ENCODE measurements around the gene ARFGAP1. TPM values are rescaled to one million over a fixed set of nuclear protein-coding genes. Genes with fewer than 3 reads are reported as not detected.
"Not testable (repeated sequence)": the region's sequence is repeated elsewhere in the genome, so short reads cannot be mapped to it uniquely, and the experiment has no call there.

Gene ARFGAP1
- total RNA-seq, 1 experiment from 2014 or later: 88.0 TPM

DNA sequence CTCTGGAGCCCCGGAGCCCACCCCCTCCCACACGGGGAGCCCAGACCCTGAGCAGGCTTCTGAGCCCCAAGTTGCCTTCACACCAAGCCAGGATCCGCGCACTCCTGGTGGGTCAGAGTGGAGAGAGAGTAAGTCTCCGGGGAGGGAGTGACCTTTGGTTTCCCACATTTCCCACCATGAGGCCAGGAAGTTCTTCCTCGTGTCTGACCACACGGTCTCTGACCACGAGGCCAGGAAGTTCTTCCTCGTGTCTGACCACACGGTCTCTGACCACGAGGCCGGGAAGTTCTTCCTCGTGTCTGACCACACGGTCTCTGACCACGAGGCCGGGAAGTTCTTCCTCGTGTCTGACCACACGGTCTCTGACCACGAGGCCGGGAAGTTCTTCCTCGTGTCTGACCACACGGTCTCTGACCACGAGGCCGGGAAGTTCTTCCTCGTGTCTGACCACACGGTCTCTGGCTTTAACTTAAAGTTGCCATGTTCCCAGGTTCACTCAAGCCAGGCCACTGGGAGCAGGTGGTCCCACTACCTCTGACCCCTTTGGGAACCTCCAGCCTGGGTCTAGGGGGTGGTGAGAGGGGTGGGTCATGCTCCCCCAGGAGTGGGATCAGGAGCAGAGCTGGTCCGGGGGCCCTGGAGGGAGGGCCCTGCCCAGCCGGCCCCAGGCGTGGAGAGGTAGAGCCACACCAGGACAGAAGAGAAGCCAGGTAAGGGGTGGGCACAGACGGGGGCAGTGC is 33.5 kb downstream of the ARFGAP1 start:
- not testable (repeated sequence) for H3K4me3 ChIP-seq (ENCODE audit: insufficient read depth, low read depth, low read length); H3K36me3 ChIP-seq (replicated peaks; ENCODE audit: control insufficient read depth, insufficient read depth, low read length); H3K27me3 ChIP-seq (ENCODE audit: control insufficient read depth, insufficient read depth, low read length); DNase-seq

DNA sequence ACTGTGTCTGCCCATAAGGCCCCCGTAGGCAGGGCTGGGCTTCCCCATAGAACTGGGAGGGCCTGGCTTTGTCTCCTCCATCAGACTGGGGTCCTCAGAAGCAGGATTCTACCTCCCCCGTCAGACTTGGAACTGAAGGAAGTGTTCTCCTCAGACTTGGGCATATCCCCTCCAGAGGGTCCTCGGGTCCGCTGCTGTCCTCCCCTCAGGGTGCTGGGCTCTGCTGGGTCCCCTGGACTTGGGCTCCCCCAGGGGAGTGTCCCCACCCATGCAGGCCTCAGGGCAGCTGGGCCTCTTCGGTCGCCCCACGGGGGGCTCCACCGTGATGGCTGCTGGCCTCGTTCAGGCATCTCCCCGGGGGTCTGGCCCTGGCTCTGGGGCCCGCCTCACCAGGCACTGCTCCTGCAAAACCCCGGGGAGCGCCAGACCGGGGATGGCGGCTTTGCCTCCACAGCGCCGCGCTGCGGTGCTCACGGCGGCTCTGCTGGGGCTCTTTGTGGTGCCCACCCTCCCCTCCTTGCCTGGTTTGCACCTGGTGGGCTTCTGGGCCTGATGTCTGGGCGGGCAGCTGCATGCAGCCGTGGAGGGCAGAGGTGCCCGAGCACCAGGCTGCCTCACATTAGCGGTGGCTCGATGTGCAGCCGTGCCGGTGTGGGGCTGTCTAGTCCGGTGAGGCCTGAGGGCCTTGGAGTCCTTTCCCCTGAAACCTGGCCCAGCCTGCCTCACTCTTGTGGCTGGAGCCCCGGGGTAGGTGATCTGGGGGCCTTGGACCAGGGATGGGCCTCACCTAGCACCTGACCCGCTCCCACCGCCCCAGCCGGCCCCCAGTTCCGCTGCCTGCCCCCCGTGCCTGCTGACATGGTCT is 34.3 kb downstream of the ARFGAP1 start:
- DNase-seq: no peak
- Histone ChIP-seq H3K4me3 (ENCODE audit: insufficient read depth, low read depth, low read length) (no peak overlapping the region), H3K27me3 (ENCODE audit: control insufficient read depth, insufficient read depth, low read length) (no peaks in the 10 kb centered on the region), H3K36me3 (replicated peaks; ENCODE audit: control insufficient read depth, insufficient read depth, low read length) (no peaks in the 10 kb centered on the region)

DNA sequence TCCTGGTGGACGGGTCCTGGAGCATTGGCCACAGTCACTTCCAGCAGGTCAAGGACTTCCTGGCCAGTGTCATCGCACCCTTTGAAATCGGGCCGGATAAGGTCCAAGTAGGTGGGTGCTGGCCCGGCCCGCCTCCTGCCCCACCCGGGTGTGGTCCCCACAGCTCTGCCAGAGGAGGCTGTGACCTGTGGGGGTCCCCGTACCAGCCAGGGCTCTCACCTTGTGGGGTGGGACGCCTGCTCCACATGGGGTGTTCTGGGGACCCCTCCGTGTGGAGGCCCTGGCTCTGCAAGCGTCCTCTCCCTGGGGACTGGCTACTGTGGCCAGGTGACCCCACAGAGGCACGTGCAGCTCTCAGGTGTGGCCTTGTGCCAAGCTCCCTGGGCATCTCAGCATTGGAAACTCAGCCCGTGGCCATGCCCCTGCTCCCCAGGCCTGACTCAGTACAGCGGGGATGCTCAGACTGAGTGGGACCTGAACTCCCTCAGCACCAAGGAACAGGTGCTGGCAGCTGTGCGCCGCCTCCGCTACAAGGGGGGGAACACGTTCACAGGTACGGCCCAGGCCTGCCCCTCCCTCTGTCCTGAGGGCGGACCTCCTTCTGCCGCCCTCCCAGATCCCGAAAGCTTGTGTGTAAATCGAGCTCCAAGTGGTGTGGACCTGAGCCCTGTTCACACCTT is 35.1 kb downstream of the ARFGAP1 start:
- H3K4me3 ChIP-seq (ENCODE audit: insufficient read depth, low read depth, low read length): no peak overlapping the region
- H3K27me3 ChIP-seq (ENCODE audit: control insufficient read depth, insufficient read depth, low read length): no peaks in the 10 kb centered on the region
- H3K36me3 ChIP-seq (replicated peaks; ENCODE audit: control insufficient read depth, insufficient read depth, low read length): no peaks in the 10 kb centered on the region
- no peak for DNase-seq

DNA sequence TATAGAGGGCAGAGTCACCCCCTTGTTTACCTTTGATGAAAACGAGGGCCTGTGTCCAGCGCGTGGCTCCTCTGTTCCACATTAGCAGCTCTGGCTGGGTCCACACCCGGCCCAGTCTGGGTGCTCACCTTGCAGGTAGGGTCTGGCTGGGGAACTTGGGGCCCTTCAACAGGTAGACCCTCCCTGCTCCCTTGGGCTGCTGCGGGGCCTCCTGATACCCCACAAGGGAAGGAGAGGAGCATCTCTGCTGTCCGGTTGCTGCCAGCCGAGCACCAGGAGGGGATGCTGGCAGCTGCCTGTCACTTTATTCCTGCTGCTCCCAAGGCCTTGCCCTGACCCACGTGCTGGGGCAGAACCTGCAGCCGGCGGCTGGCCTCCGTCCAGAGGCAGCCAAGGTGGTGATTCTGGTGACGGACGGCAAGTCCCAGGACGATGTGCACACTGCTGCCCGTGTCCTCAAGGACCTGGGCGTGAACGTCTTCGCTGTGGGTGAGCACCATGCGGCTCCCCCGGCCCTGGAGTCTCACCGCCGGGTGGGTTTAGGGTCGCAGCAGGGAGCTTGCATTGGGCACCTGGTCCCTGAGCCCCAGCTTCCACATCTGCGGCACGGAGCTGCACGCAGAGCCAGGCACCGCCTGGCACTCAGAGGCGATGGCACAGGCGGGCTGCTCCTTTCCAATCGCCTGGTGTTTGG is 35.8 kb downstream of the ARFGAP1 start:
- Histone ChIP-seq H3K36me3 (replicated peaks; ENCODE audit: control insufficient read depth, insufficient read depth, low read length) (no peaks in the 10 kb centered on the region), H3K27me3 (ENCODE audit: control insufficient read depth, insufficient read depth, low read length) (no peaks in the 10 kb centered on the region), H3K4me3 (ENCODE audit: insufficient read depth, low read depth, low read length) (no peak overlapping the region)
- no peak for DNase-seq

DNA sequence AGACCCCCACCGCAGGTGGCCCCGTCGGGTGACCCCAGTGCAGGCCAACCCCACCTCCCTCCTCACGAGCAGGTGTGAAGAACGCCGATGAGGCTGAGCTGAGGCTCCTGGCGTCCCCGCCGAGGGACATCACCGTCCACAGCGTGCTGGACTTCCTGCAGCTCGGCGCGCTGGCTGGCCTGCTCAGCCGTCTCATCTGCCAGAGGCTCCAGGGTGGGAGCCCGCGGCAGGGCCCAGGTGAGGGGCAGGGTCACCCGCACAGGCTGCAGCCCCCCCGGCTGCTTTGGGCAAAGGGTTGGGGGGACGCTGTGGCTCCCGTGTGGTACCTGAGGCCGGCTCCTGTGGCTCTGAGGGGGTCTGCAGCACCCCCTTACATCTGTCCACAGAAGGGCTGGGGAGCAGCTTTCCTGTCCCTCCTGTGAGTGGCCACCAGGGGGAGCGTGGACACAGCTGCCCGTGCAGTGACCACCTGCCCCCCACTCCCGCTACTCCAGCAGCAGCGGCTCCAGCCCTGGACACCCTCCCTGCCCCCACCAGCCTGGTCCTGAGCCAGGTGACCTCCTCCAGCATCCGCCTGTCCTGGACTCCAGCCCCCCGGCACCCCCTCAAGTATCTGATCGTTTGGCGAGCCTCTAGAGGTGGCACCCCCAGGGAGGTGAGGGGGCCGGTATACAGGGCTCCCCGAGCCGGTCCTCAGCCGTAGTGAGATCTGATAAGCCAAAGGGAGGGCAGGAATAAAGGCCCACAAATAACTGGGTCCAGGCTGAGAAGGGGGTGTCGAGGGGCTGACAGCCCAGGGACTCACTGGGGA is 36.9 kb downstream of the ARFGAP1 start:
- DNase-seq: peak; percentile 97
- no peak overlapping the region for H3K4me3 ChIP-seq (ENCODE audit: insufficient read depth, low read depth, low read length)
- H3K27me3 ChIP-seq (ENCODE audit: control insufficient read depth, insufficient read depth, low read length): no peaks in the 10 kb centered on the region
- no peaks in the 10 kb centered on the region for H3K36me3 ChIP-seq (replicated peaks; ENCODE audit: control insufficient read depth, insufficient read depth, low read length)

DNA sequence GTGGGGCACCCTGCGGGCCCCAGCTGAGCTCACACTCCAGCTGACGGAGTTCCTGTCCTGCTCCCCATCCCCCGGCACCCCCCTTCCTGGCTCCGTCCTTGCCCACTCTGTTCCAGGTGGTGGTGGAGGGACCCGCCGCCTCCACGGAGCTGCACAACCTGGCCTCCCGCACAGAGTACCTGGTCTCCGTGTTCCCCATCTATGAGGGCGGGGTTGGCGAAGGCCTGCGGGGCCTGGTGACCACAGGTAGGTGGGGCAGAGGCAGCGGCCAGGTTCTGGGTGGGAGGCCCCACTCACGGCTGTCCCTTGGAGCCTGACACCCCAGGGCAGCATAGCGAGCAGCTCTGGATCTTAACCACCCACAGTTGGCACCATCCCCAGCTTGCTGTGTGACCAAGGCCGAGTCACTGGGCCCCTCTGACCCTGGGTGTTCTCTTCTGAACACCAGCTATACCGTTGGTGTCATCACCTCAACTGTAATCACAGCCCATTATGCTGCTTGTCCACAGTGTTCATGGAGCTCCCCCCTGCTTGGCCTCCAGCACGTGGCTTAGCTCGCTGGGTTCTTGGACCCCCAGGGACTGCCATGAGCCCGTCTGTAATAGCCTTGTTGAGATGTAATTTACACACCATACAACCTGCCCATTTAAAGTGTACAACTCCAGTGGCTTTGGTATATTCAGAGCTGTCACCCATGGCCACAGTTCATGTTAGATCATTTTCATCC is 37.8 kb downstream of the ARFGAP1 start:
- Histone ChIP-seq H3K36me3 (replicated peaks; ENCODE audit: control insufficient read depth, insufficient read depth, low read length) (no peaks in the 10 kb centered on the region), H3K4me3 (ENCODE audit: insufficient read depth, low read depth, low read length) (no peak overlapping the region), H3K27me3 (ENCODE audit: control insufficient read depth, insufficient read depth, low read length) (no peaks in the 10 kb centered on the region)
- no peak for DNase-seq

DNA sequence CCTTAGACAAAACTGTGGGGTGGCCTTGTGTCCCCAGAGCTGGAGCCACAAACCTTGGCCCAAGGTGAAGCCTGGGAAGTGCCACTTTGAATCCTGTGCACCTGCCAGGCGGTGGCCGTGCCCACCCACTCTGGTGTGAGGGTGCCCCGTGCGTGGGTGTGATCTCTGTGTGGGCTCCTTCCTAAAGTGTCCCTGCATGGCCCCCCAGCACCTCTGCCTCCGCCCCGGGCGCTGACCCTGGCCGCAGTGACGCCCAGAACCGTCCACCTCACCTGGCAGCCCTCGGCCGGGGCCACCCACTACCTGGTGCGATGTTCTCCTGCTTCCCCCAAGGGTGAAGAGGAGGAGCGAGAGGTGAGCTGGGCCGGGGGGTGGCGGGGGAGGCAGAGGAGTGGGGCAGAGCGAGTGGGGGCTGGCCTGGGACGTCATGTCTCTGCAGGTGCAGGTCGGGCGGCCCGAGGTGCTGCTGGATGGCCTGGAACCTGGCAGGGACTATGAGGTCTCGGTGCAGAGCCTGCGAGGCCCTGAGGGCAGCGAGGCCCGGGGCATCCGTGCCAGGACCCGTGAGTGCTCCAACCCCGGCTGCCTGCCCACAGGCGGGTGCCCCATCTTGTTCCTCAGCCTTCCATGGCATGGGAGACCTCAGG is 38.7 kb downstream of the ARFGAP1 start:
- Histone ChIP-seq H3K4me3 (ENCODE audit: insufficient read depth, low read depth, low read length) (no peak overlapping the region), H3K27me3 (ENCODE audit: control insufficient read depth, insufficient read depth, low read length) (no peaks in the 10 kb centered on the region), H3K36me3 (replicated peaks; ENCODE audit: control insufficient read depth, insufficient read depth, low read length) (no peaks in the 10 kb centered on the region)
- no peak for DNase-seq

DNA sequence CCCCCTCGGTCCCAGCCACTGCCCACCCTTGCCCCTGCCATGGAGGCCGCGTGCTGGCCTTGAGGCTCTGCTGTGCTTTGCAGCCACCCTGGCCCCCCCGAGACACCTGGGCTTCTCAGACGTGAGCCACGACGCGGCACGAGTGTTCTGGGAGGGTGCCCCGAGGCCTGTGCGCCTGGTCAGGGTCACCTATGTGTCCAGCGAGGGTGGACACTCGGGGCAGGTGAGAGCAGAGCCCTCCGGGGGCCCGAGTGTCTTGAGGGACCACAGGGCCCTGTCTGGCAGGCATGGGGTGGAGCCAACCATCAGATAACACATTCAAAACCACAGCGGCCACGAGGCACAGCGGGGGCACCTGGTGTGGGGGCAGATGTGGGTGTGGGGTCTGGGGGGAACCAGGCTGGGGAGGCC is 39.2 kb downstream of the ARFGAP1 start:
- no peaks in the 10 kb centered on the region for H3K27me3 ChIP-seq (ENCODE audit: control insufficient read depth, insufficient read depth, low read length)
- no peak overlapping the region for H3K4me3 ChIP-seq (ENCODE audit: insufficient read depth, low read depth, low read length)
- H3K36me3 ChIP-seq (replicated peaks; ENCODE audit: control insufficient read depth, insufficient read depth, low read length): no peaks in the 10 kb centered on the region
- no peak for DNase-seq

DNA sequence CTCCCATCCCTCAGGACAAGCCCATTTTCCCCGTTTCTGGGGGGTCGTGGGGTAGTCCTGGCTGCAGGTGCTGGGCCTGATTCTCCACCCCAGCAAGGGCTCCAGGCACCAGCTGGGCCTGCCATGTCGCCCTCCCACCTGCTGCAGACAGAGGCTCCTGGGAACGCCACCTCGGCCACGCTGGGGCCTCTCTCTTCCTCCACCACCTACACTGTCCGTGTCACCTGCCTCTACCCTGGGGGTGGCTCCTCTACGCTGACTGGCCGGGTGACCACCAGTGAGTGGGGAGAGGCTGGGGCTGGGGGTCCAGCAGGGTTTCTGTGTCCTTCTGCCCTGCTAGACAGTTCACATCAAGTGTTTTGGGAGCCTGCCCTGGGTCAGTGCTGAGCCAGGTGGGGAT is 39.7 kb downstream of the ARFGAP1 start:
- H3K27me3 ChIP-seq (ENCODE audit: control insufficient read depth, insufficient read depth, low read length): no peaks in the 10 kb centered on the region
- no peaks in the 10 kb centered on the region for H3K36me3 ChIP-seq (replicated peaks; ENCODE audit: control insufficient read depth, insufficient read depth, low read length)
- no peak for DNase-seq
- H3K4me3 ChIP-seq (ENCODE audit: insufficient read depth, low read depth, low read length): no peak overlapping the region

DNA sequence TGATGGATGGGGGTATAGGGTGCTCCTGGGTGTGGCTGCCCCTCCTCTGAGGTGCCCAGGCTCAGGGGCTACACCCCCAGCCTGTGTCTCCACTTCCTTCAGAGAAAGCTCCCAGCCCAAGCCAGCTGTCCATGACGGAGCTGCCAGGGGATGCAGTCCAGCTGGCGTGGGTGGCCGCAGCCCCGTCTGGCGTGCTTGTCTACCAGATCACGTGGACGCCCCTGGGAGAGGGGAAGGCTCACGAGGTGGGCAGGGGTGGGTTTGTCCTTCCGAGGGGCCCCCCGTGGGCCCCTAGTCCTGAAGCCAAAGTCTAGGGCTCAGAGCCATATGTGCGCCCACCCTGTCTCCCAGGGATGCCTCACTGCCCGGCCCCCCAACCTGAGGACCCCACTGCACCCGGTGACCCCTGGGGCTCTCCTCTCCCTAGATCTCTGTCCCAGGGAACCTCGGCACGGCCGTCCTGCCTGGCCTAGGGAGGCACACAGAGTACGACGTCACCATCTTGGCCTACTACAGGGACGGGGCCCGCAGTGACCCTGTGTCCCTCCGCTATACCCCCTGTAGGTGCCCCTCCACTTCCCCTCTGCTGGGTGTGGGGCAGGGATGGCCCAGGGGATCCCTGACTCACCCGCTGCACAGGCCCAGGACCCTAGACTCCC is 40.2 kb downstream of the ARFGAP1 start:
- Histone ChIP-seq H3K4me3 (ENCODE audit: insufficient read depth, low read depth, low read length) (no peak overlapping the region), H3K27me3 (ENCODE audit: control insufficient read depth, insufficient read depth, low read length) (no peaks in the 10 kb centered on the region), H3K36me3 (replicated peaks; ENCODE audit: control insufficient read depth, insufficient read depth, low read length) (no peaks in the 10 kb centered on the region)
- no peak for DNase-seq

DNA sequence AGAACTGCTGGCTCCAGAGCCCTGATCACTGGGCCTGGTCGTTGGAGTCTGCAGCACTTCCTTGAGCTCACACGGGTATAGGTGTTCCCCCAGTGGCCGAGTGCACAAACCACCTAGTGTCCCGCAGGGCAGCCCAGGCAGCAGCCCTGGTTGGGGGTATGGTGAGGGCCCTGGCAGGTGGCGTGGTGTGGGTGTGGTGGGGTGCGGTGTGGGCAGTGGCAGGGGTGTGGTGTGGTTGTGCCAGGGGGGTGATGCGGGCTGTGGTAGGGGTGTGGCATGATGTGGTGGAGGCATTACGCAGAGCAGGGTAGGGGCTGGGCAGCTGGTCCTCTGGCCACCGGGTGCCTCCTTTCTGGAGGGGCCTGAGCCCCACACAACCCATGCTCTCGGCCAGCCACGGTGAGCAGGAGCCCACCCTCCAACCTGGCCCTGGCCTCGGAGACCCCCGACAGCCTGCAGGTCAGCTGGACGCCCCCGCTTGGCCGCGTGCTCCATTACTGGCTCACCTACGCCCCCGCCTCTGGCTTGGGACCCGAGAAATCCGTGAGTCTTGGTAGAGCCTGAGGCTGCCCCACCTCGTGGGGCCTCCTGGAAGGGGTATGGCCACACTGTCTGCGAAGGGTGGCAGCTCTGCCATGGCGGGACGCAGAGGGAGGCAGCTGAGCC is 40.9 kb downstream of the ARFGAP1 start:
- DNase-seq: no peak

DNA sequence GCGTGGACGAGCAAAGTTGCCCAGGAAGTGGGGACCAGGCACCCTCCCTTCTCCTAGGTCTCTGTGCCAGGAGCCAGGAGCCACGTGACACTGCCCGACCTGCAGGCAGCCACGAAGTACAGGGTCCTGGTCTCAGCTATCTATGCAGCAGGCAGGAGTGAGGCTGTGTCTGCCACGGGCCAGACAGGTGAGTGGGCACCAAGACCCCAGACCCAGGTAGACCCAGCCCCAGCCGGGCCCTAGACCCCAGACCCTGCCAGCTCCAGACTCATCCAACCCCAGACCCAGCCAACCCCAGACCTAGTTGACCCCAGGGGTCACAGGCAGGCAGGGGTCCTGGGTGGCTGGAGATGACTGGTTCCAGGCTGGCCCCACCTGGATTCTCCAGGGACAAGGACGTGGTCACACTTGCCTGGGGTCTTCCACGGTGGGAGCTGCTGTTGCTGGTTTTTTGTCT is 41.4 kb downstream of the ARFGAP1 start:
- no peak for DNase-seq
- Histone ChIP-seq H3K36me3 (replicated peaks; ENCODE audit: control insufficient read depth, insufficient read depth, low read length) (no peaks in the 10 kb centered on the region), H3K27me3 (ENCODE audit: control insufficient read depth, insufficient read depth, low read length) (no peaks in the 10 kb centered on the region), H3K4me3 (ENCODE audit: insufficient read depth, low read depth, low read length) (no peak overlapping the region)

More for the DNA sequence above, 40.9 kb downstream of the ARFGAP1 start:
- H3K27me3 ChIP-seq (ENCODE audit: control insufficient read depth, insufficient read depth, low read length): no peaks in the 10 kb centered on the region
- no peak overlapping the region for H3K4me3 ChIP-seq (ENCODE audit: insufficient read depth, low read depth, low read length)
- no peaks in the 10 kb centered on the region for H3K36me3 ChIP-seq (replicated peaks; ENCODE audit: control insufficient read depth, insufficient read depth, low read length)
